Measurements from ENCODE around the gene GBP5.

- TF ChIP-seq CTCF (IDR thresholded peaks at IDR 0.05): no peak
- TF ChIP-seq POLR2A (IDR thresholded peaks at IDR 0.05): no peak
These were observed 5.1 kb upstream of the GBP5 start for GRCh38 chr1:89277725-89278124.
